GM12873 (cell line): ENCODE measurements around the gene ERC2.

Experiments
- CTCF ChIP-seq: IDR thresholded peaks from 2 replicates; pipeline ENCODE4 v1.5.1; 2012; ENCODE audit warnings: low read depth, mild to moderate bottlenecking, moderate library complexity, low read length, control low read depth; ENCODE audit not compliant: insufficient read depth; ENCODE audit errors: missing control alignments

ERC2 gene

DNA sequence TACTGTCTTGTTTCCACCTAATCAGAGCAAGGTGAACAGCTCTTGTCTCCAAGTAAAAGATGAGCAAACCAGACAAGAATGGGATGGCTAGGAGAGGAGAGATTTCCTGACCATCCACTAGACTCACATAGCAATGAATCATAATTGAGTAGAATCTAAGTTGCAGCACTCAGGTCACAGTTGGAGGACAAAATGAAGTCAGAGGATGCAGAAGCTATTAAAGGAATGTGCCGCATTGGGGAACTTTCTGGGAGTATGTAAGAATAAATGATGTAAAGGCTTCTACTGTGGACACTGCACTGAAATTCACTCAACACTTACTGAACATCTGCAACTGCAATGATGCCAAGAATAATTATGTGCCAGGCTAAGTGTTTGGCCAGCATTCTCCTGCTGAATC lies 763.7 kb downstream of the ERC2 start:
- no peak for TF ChIP-seq CTCF

DNA sequence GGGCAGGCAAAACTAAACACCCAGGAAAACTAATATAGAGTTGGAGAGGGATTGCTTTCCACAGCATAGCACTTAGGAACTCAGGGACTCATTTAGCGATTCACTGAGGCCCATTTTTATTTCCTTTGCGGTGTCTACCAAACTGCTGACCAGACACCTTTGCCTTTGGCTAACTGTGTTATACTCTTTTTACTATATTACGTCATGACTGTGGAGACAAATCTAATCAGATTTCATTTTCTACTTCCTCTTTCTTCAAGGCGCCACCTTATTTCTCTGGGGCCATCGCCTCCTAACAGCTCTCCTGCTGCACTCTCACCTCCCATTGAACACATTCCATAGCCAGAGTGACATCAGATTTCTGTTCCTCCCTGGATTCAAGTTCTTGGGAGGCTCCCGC lies 765.4 kb downstream of the ERC2 start:
- no peak for TF ChIP-seq CTCF

GRCh38 chr3:55701997-55702396 lies 766.3 kb downstream of the ERC2 start:
- TF ChIP-seq CTCF, result no peak

- TF ChIP-seq CTCF, result no peak
Measured at GRCh38 chr3:55698831-55699230, 769.4 kb downstream of the ERC2 start.

- no peak for TF ChIP-seq CTCF
Measured at GRCh38 chr3:55697177-55697865, 770.9 kb downstream of the ERC2 start.

GRCh38 chr3:55692957-55693558 lies 775.2 kb downstream of the ERC2 start:
- no peak for TF ChIP-seq CTCF

DNA sequence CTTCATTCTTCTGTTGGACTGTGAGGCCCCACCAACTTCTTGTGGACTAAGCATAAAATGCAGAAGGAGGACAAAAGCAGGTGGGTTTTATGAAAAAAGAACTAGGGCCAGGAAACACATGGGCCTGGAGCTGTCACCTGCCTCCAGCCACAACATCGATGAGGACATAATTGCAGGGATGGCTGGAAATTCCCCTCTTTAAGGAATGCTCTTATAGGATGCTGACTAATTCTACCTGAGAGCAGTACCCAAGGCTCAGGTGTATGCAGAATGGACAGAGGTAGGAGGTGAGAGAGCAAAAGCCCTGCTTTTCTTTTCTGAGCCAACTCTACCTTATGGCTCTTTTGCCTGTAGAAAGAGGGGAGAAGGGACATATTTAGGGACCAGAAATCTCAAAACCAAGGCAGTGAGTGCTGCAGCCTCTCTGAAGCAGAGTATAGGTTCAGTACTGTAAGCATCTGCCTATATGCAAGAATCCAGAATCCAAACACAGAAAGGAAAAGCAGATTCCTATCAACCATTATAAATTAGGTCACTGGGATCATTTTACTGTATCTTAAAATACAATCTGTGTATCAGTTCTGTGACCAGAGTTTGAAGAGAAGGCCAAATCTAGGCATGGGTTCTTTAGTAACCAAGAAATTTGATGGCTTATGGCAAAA lies 775.8 kb downstream of the ERC2 start:
- TF ChIP-seq CTCF, result no peak
